ENCODE results near the gene DDX1.

Gene DDX1

GRCh38 chr2:15562354-15563031 lies 29.2 kb upstream of the DDX1 start:
- FAIRE-seq: no peak

GRCh38 chr2:15563227-15564100 lies 28.2 kb upstream of the DDX1 start:
- FAIRE-seq: no peak

GRCh38 chr2:15565392-15565791 lies 26.3 kb upstream of the DDX1 start:
- no peak for FAIRE-seq

- no peak for FAIRE-seq
Measured at GRCh38 chr2:15565994-15566671, 25.5 kb upstream of the DDX1 start.

GRCh38 chr2:15566912-15567311 lies 24.8 kb upstream of the DDX1 start:
- no peak for FAIRE-seq

GRCh38 chr2:15568874-15569273 lies 22.8 kb upstream of the DDX1 start:
- no peak for FAIRE-seq

GRCh38 chr2:15570104-15570503 lies 21.6 kb upstream of the DDX1 start:
- FAIRE-seq: no peak

- FAIRE-seq: no peak
Measured at GRCh38 chr2:15571729-15572128, 19.9 kb upstream of the DDX1 start.

- FAIRE-seq: no peak
Measured at GRCh38 chr2:15577071-15577735, 14.5 kb upstream of the DDX1 start.

GRCh38 chr2:15579641-15580040 lies 12.0 kb upstream of the DDX1 start:
- no peak for FAIRE-seq

- FAIRE-seq: no peak
Measured at GRCh38 chr2:15580451-15580850, 11.2 kb upstream of the DDX1 start.

GRCh38 chr2:15582710-15583357 lies 8.8 kb upstream of the DDX1 start:
- no peak for FAIRE-seq

- no peak for FAIRE-seq
Measured at GRCh38 chr2:15583826-15584225, 7.8 kb upstream of the DDX1 start.

GRCh38 chr2:15584316-15584715 lies 7.4 kb upstream of the DDX1 start:
- no peak for FAIRE-seq

GRCh38 chr2:15584767-15585469 lies 6.8 kb upstream of the DDX1 start:
- FAIRE-seq: no peak

GRCh38 chr2:15588329-15588919 lies 3.2 kb upstream of the DDX1 start:
- FAIRE-seq: no peak

- FAIRE-seq: no peak
Measured at GRCh38 chr2:15591373-15591691, 336 bp upstream of the DDX1 start.

GRCh38 chr2:15593327-15593705 lies 1.6 kb downstream of the DDX1 start:
- FAIRE-seq: no peak

GRCh38 chr2:15594291-15595256 lies 2.9 kb downstream of the DDX1 start:
- no peak for FAIRE-seq

- FAIRE-seq: no peak
Measured at GRCh38 chr2:15595342-15595905, 3.8 kb downstream of the DDX1 start.
